ENCODE results near the gene NPAS3.

Gene NPAS3

GRCh38 chr14:33490555-33490954, 551.9 kb downstream of the NPAS3 start:
- peak; percentile 46 for DNase-seq

GRCh38 chr14:33491112-33491511, 552.4 kb downstream of the NPAS3 start:
- DNase-seq: no peak

- no peak for DNase-seq
Observed at GRCh38 chr14:33492491-33492890, 553.8 kb downstream of the NPAS3 start.

GRCh38 chr14:33493266-33493665, 554.6 kb downstream of the NPAS3 start:
- no peak for DNase-seq

- no peak for DNase-seq
Observed at GRCh38 chr14:33493990-33494389, 555.3 kb downstream of the NPAS3 start.

GRCh38 chr14:33499687-33500086, 561.0 kb downstream of the NPAS3 start:
- no peak for DNase-seq

- no peak for DNase-seq
Observed at GRCh38 chr14:33504246-33505099, 565.8 kb downstream of the NPAS3 start.

GRCh38 chr14:33505266-33505962, 566.7 kb downstream of the NPAS3 start:
- no peak for DNase-seq

GRCh38 chr14:33505963-33506329, 567.3 kb downstream of the NPAS3 start:
- peak; percentile 36 for DNase-seq

- DNase-seq: no peak
Observed at GRCh38 chr14:33508126-33509062, 569.7 kb downstream of the NPAS3 start.

- no peak for DNase-seq
Observed at GRCh38 chr14:33509454-33509853, 570.8 kb downstream of the NPAS3 start.

GRCh38 chr14:33510063-33510481, 571.4 kb downstream of the NPAS3 start:
- no peak for DNase-seq

- DNase-seq: no peak
Observed at GRCh38 chr14:33510991-33511390, 572.3 kb downstream of the NPAS3 start.

- no peak for DNase-seq
Observed at GRCh38 chr14:33511851-33512640, 573.4 kb downstream of the NPAS3 start.

- DNase-seq: no peak
Observed at GRCh38 chr14:33515441-33515840, 576.8 kb downstream of the NPAS3 start.

- no peak for DNase-seq
Observed at GRCh38 chr14:33515899-33516298, 577.2 kb downstream of the NPAS3 start.

- DNase-seq: no peak
Observed at GRCh38 chr14:33516898-33517436, 578.3 kb downstream of the NPAS3 start.

- no peak for DNase-seq
Observed at GRCh38 chr14:33521192-33521591, 582.5 kb downstream of the NPAS3 start.

GRCh38 chr14:33524244-33524643, 585.6 kb downstream of the NPAS3 start:
- no peak for DNase-seq

GRCh38 chr14:33525626-33526025, 586.9 kb downstream of the NPAS3 start:
- no peak for DNase-seq

- no peak for DNase-seq
Observed at GRCh38 chr14:33527023-33527634, 588.5 kb downstream of the NPAS3 start.

- no peak for DNase-seq
Observed at GRCh38 chr14:33528655-33529054, 590.0 kb downstream of the NPAS3 start.
